Measurements from ENCODE around the gene TXN. TPM values are rescaled to one million over a fixed set of nuclear protein-coding genes. Genes with fewer than 3 reads are reported as not detected.
A peak's percentile ranks its signal among the peaks of the same experiment; 100 is the strongest.

The TXN gene
- total RNA-seq, 1 experiment from 2014 or later, result 1,260 TPM

- peak; percentile 12 to 48 for DNase-seq
- H3K4me3 ChIP-seq, result no peak overlapping the region
- peak overlapping the region; percentile 33 for H3K27ac ChIP-seq
- intact Hi-C loops (cut with micrococcal nuclease; ENCODE audit: unreplicated experiment), result no loop called here
- peaks cover 17% of the 10 kb centered on the region for H3F3A ChIP-seq (ENCODE audit: insufficient read depth, low read depth)
- H2AFZ ChIP-seq, result peak overlapping the region; percentile 50
- no peaks in the 10 kb centered on the region for H3K79me2 ChIP-seq (ENCODE audit: low read depth)
- CTCF ChIA-PET, result no interaction called here
- peak overlapping the region; percentile 35 for H3K4me2 ChIP-seq
- POLR2A ChIA-PET (ENCODE audit: unreplicated experiment), result interaction anchor here (0.8 kb wide), 1 partner anchor 262 kb away, joined by 7 read pairs; no protein-coding TSS in a partner anchor
- H3K27me3 ChIP-seq (ENCODE audit: insufficient read depth, low read depth), result no peaks in the 10 kb centered on the region
- H4K20me1 ChIP-seq (ENCODE audit: insufficient read depth), result no peaks in the 10 kb centered on the region
- no peaks in the 10 kb centered on the region for H3K9me2 ChIP-seq (ENCODE audit: insufficient read depth)
- BruUV-seq (replicated peaks), result no TSS peak
- TF ChIP-seq CTCF (conservative IDR thresholded peaks at IDR 0.05), result no peak
- TF ChIP-seq EZH2 (IDR thresholded peaks at IDR 0.05; ENCODE audit: low read depth), result no peak
- peaks cover 52% of the 10 kb centered on the region for H3K4me1 ChIP-seq (replicated peaks; ENCODE audit: insufficient read depth)
- H3K9me3 ChIP-seq (ENCODE audit: insufficient read depth, low read depth), result no peaks in the 10 kb centered on the region
- no peaks in the 10 kb centered on the region for H3K36me3 ChIP-seq (ENCODE audit: low read depth)
Observed at GRCh38 chr9:110283751-110284150, 27.4 kb upstream of the TXN start.

GRCh38 chr9:110282739-110283081, 26.4 kb upstream of the TXN start:
- H3K4me2 ChIP-seq, result no peak overlapping the region
- no TSS peak for BruUV-seq (replicated peaks)
- no peaks in the 10 kb centered on the region for H3K27me3 ChIP-seq (ENCODE audit: insufficient read depth, low read depth)
- H3K79me2 ChIP-seq (ENCODE audit: low read depth), result no peaks in the 10 kb centered on the region
- H3K9me2 ChIP-seq (ENCODE audit: insufficient read depth), result no peaks in the 10 kb centered on the region
- H2AFZ ChIP-seq, result no peak overlapping the region
- peaks cover 61% of the 10 kb centered on the region for H3K4me1 ChIP-seq (replicated peaks; ENCODE audit: insufficient read depth)
- H3K36me3 ChIP-seq (ENCODE audit: low read depth), result no peaks in the 10 kb centered on the region
- H3K4me3 ChIP-seq, result no peak overlapping the region
- no peaks in the 10 kb centered on the region for H3K9me3 ChIP-seq (ENCODE audit: insufficient read depth, low read depth)
- no peak overlapping the region for H3K27ac ChIP-seq
- DNase-seq, result no peak
- H4K20me1 ChIP-seq (ENCODE audit: insufficient read depth), result no peaks in the 10 kb centered on the region
- ChIA-PET POLR2A (ENCODE audit: unreplicated experiment) (interaction anchor here (0.6 kb wide), 1 partner anchor 14 kb away, joined by 4 read pairs; no protein-coding TSS in a partner anchor), CTCF (no interaction called here)
- intact Hi-C loops (cut with micrococcal nuclease; ENCODE audit: unreplicated experiment), result no loop called here
- no peak for TF ChIP-seq CTCF (conservative IDR thresholded peaks at IDR 0.05)
- no peak for TF ChIP-seq EZH2 (IDR thresholded peaks at IDR 0.05; ENCODE audit: low read depth)
- peaks cover 24% of the 10 kb centered on the region for H3F3A ChIP-seq (ENCODE audit: insufficient read depth, low read depth)

- H3F3A ChIP-seq (ENCODE audit: insufficient read depth, low read depth), result peaks cover 24% of the 10 kb centered on the region
- H3K27ac ChIP-seq, result no peak overlapping the region
- H3K4me2 ChIP-seq, result no peak overlapping the region
- no peaks in the 10 kb centered on the region for H3K9me2 ChIP-seq (ENCODE audit: insufficient read depth)
- BruUV-seq (replicated peaks), result no TSS peak
- no peaks in the 10 kb centered on the region for H3K36me3 ChIP-seq (ENCODE audit: low read depth)
- H3K27me3 ChIP-seq (ENCODE audit: insufficient read depth, low read depth), result no peaks in the 10 kb centered on the region
- no peaks in the 10 kb centered on the region for H3K9me3 ChIP-seq (ENCODE audit: insufficient read depth, low read depth)
- H3K79me2 ChIP-seq (ENCODE audit: low read depth), result no peaks in the 10 kb centered on the region
- no peaks in the 10 kb centered on the region for H4K20me1 ChIP-seq (ENCODE audit: insufficient read depth)
- ChIA-PET CTCF (interaction anchor here (0.6 kb wide), 2 partner anchors 149 to 284 kb away, joined by 3 to 4 read pairs; no protein-coding TSS in a partner anchor), POLR2A (ENCODE audit: unreplicated experiment) (interaction anchor here (0.5 to 0.6 kb wide), 4 partner anchors 14 to 202 kb away, joined by 3 to 7 read pairs (median 4); no protein-coding TSS in a partner anchor)
- DNase-seq, result no peak
- peaks cover 61% of the 10 kb centered on the region for H3K4me1 ChIP-seq (replicated peaks; ENCODE audit: insufficient read depth)
- intact Hi-C loops (cut with micrococcal nuclease; ENCODE audit: unreplicated experiment), result no loop called here
- TF ChIP-seq CTCF (conservative IDR thresholded peaks at IDR 0.05), result no peak
- no peak for TF ChIP-seq EZH2 (IDR thresholded peaks at IDR 0.05; ENCODE audit: low read depth)
- no peak overlapping the region for H3K4me3 ChIP-seq
- no peak overlapping the region for H2AFZ ChIP-seq
Observed at GRCh38 chr9:110282018-110282738, 25.9 kb upstream of the TXN start.

Measured in PC-9 (cell line).